Measurements from ENCODE around the gene COX6A2. TPM values are rescaled to one million over a fixed set of nuclear protein-coding genes. Genes with fewer than 3 reads are reported as not detected.

Gene COX6A2
- total RNA-seq, 1 donor, result not detected

- H3K27ac ChIP-seq (ENCODE audit: low read depth, low read length), result no peak overlapping the region
These were observed 10.3 kb upstream of the COX6A2 start for GRCh38 chr16:31438414-31438813.

GRCh38 chr16:31436221-31437045 lies 8.3 kb upstream of the COX6A2 start:
- Histone ChIP-seq H3K36me3 (ENCODE audit: insufficient read depth, low read length) (no peaks in the 10 kb centered on the region), H3K9me3 (ENCODE audit: low read depth, low read length) (no peaks in the 10 kb centered on the region), H3K4me1 (ENCODE audit: insufficient read depth, low read length) (no peaks in the 10 kb centered on the region), H3K4me2 (ENCODE audit: insufficient read depth, low read length) (no peak overlapping the region), H4K20me1 (ENCODE audit: insufficient read depth, low read length) (no peaks in the 10 kb centered on the region), H3K4me3 (ENCODE audit: insufficient read depth, low read length) (no peak overlapping the region), H3K27me3 (ENCODE audit: insufficient read depth, low read length) (no peaks in the 10 kb centered on the region), H3K27ac (ENCODE audit: low read depth, low read length) (no peak overlapping the region), H3K79me2 (ENCODE audit: insufficient read depth, low read length) (no peaks in the 10 kb centered on the region), H2AFZ (ENCODE audit: low read length) (no peak overlapping the region)
- DNase-seq (ENCODE audit: insufficient read length, low spot score, missing footprints), result no peak
- no peak for TF ChIP-seq CTCF (IDR thresholded peaks at IDR 0.05; ENCODE audit: extremely low read depth, low read depth, low read length)

More at GRCh38 chr16:31438414-31438813, 10.3 kb upstream of the COX6A2 start:
- H3K9me3 ChIP-seq (ENCODE audit: low read depth, low read length), result no peaks in the 10 kb centered on the region
- no peak overlapping the region for H3K4me3 ChIP-seq (ENCODE audit: insufficient read depth, low read length)
- H3K36me3 ChIP-seq (ENCODE audit: insufficient read depth, low read length), result no peaks in the 10 kb centered on the region
- no peak for DNase-seq (ENCODE audit: insufficient read length, low spot score, missing footprints)
- H3K79me2 ChIP-seq (ENCODE audit: insufficient read depth, low read length), result no peaks in the 10 kb centered on the region
- TF ChIP-seq CTCF (IDR thresholded peaks at IDR 0.05; ENCODE audit: extremely low read depth, low read depth, low read length), result no peak
- H3K4me1 ChIP-seq (ENCODE audit: insufficient read depth, low read length), result no peaks in the 10 kb centered on the region
- no peaks in the 10 kb centered on the region for H3K27me3 ChIP-seq (ENCODE audit: insufficient read depth, low read length)
- no peaks in the 10 kb centered on the region for H4K20me1 ChIP-seq (ENCODE audit: insufficient read depth, low read length)
- no peak overlapping the region for H2AFZ ChIP-seq (ENCODE audit: low read length)
- no peak overlapping the region for H3K4me2 ChIP-seq (ENCODE audit: insufficient read depth, low read length)

GRCh38 chr16:31435341-31436220 lies 7.4 kb upstream of the COX6A2 start:
- Histone ChIP-seq H3K27ac (ENCODE audit: low read depth, low read length) (no peak overlapping the region), H3K4me1 (ENCODE audit: insufficient read depth, low read length) (no peaks in the 10 kb centered on the region)

More at GRCh38 chr16:31435341-31436220, 7.4 kb upstream of the COX6A2 start:
- Histone ChIP-seq H4K20me1 (ENCODE audit: insufficient read depth, low read length) (no peaks in the 10 kb centered on the region), H3K4me3 (ENCODE audit: insufficient read depth, low read length) (no peak overlapping the region), H3K27me3 (ENCODE audit: insufficient read depth, low read length) (no peaks in the 10 kb centered on the region), H3K4me2 (ENCODE audit: insufficient read depth, low read length) (no peak overlapping the region), H3K79me2 (ENCODE audit: insufficient read depth, low read length) (no peaks in the 10 kb centered on the region), H3K9me3 (ENCODE audit: low read depth, low read length) (no peaks in the 10 kb centered on the region), H3K36me3 (ENCODE audit: insufficient read depth, low read length) (no peaks in the 10 kb centered on the region), H2AFZ (ENCODE audit: low read length) (no peak overlapping the region)
- no peak for DNase-seq (ENCODE audit: insufficient read length, low spot score, missing footprints)
- no peak for TF ChIP-seq CTCF (IDR thresholded peaks at IDR 0.05; ENCODE audit: extremely low read depth, low read depth, low read length)

All from osteoblast (primary cell).